HL-60 (cell line): ENCODE measurements around the gene SLC15A2.
"Not testable (repeated sequence)": the region's sequence is repeated elsewhere in the genome, so short reads cannot be mapped to it uniquely, and the experiment has no call there.

Experiments used
- DNase-seq, 2 experiments: peaks; one replicate each; pipeline ENCODE4 v3.0.0-alpha.2; 2010 to 2020; ENCODE audit warnings: low read depth in 1 of 2, low spot score in 1 of 2
- H3K27ac ChIP-seq: fragments of 250-450 bp; sonication (Bioruptor Pico); replicated peaks from 2 replicates; pipeline ENCODE4 v1.5.1; 2020; ENCODE audit warnings: mild to moderate bottlenecking, moderate library complexity
- H3K27me3 ChIP-seq: fragments of 250-450 bp; sonication (Bioruptor Pico); 2 replicates; pipeline ENCODE4 v1.5.1; 2021; ENCODE audit warnings: mild to moderate bottlenecking, moderate library complexity; ENCODE audit not compliant: insufficient read depth, poor library complexity, severe bottlenecking
- H3K4me3 ChIP-seq: replicated peaks from 2 replicates; pipeline ENCODE4 v1.5.1; 2011; ENCODE audit warnings: mild to moderate bottlenecking, control low read depth, low read length; ENCODE audit not compliant: insufficient read depth
- CTCF ChIP-seq: IDR thresholded peaks from one replicate; pipeline ENCODE4 v1.5.1; 2011; ENCODE audit warnings: low read length, control low read depth, inconsistent platforms; ENCODE audit not compliant: insufficient read depth
- GABPA ChIP-seq: IDR thresholded peaks from 2 replicates; pipeline ENCODE4 v1.6.1; 2012; ENCODE audit warnings: low read depth
- POLR2AphosphoS5 ChIP-seq: IDR thresholded peaks from 2 replicates; pipeline ENCODE4 v1.6.1; 2012; ENCODE audit warnings: low read depth
- REST ChIP-seq: IDR thresholded peaks from 2 replicates; pipeline ENCODE4 v1.6.1; 2012; ENCODE audit warnings: low read depth; ENCODE audit not compliant: insufficient replicate concordance
- SPI1 ChIP-seq: IDR thresholded peaks from 2 replicates; pipeline ENCODE4 v1.6.1; 2012; ENCODE audit warnings: low read depth, mild to moderate bottlenecking, borderline replicate concordance

The SLC15A2 gene

GRCh38 chr3:121855555-121855954, 38.6 kb upstream of the SLC15A2 start:
- no peaks in the 10 kb centered on the region for H3K27me3 ChIP-seq
- no peak for TF ChIP-seq GABPA
- TF ChIP-seq SPI1: no peak
- no peak for TF ChIP-seq CTCF
- no peak for TF ChIP-seq POLR2AphosphoS5
- no peak for TF ChIP-seq REST

DNA sequence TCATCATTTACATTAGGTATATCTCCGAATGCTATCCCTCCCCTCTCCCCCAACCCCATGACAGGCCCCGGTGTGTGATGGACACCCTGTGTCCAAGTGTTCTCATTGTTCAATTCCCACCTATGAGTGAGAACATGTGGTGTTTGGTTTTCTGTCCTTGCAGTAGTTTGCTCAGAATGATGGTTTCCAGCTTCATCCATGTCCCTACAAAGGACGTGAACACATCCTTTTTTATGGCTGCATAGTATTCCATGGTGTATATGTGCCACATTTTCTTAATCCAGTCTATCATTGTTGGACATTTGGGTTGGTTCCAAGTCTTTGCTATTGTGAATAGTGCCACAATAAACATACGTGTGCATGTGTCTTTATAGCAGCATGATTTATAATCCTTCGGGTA, 36.4 kb upstream of the SLC15A2 start:
- DNase-seq, H3K27me3 ChIP-seq: not testable (repeated sequence)

More at GRCh38 chr3:121855555-121855954, 38.6 kb upstream of the SLC15A2 start:
- H3K4me3 ChIP-seq: no peak overlapping the region
- no peak overlapping the region for H3K27ac ChIP-seq
- DNase-seq: no peak

GRCh38 chr3:121863247-121863646, 31.0 kb upstream of the SLC15A2 start:
- H3K27me3 ChIP-seq, DNase-seq, H3K4me3 ChIP-seq, H3K27ac ChIP-seq: not testable (repeated sequence)

More for the DNA sequence above, 36.4 kb upstream of the SLC15A2 start:
- H3K27ac ChIP-seq, H3K4me3 ChIP-seq: not testable (repeated sequence)

- H3K27ac ChIP-seq: no peak overlapping the region
- no peak for DNase-seq
- TF ChIP-seq POLR2AphosphoS5 (no peak), REST (no peak), CTCF (no peak), GABPA (no peak), SPI1 (no peak)
- H3K27me3 ChIP-seq: no peaks in the 10 kb centered on the region
- no peak overlapping the region for H3K4me3 ChIP-seq
Observed at GRCh38 chr3:121863801-121864200, 30.4 kb upstream of the SLC15A2 start.

DNA sequence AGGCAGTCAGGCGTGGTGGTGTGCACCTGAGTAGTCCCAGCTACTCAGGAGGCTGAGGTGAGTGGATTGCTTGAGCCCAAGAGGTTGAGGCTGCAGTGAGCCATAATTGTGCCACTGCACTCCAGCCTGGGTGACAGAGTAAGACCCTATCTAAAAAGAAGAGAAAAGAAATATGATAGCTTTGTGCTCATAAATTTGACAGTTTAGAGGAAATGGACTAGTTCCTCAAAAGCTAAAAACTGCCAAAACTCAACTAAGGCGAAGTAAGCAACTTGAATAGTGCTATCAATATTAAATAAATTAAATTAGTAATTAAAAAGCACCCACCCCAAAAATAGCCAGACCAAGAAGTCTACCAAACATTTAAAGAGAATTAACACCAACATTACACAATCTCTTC, 24.5 kb upstream of the SLC15A2 start:
- H3K4me3 ChIP-seq: no peak overlapping the region
- H3K27me3 ChIP-seq: no peaks in the 10 kb centered on the region
- H3K27ac ChIP-seq: peak overlapping the region; percentile 51
- DNase-seq: peak in 1 of 2 experiments; percentile 18
- TF ChIP-seq POLR2AphosphoS5: no peak
- TF ChIP-seq SPI1: peak; percentile 45; the same call in 1 of the 2 replicates
